GM04504 (cell line): ENCODE results near the gene CPNE7.

Source experiments
- DNase-seq: peaks from one replicate; pipeline ENCODE4 v3.0.0-alpha.2; 2012; ENCODE audit warnings: low read depth

CPNE7 gene

DNA sequence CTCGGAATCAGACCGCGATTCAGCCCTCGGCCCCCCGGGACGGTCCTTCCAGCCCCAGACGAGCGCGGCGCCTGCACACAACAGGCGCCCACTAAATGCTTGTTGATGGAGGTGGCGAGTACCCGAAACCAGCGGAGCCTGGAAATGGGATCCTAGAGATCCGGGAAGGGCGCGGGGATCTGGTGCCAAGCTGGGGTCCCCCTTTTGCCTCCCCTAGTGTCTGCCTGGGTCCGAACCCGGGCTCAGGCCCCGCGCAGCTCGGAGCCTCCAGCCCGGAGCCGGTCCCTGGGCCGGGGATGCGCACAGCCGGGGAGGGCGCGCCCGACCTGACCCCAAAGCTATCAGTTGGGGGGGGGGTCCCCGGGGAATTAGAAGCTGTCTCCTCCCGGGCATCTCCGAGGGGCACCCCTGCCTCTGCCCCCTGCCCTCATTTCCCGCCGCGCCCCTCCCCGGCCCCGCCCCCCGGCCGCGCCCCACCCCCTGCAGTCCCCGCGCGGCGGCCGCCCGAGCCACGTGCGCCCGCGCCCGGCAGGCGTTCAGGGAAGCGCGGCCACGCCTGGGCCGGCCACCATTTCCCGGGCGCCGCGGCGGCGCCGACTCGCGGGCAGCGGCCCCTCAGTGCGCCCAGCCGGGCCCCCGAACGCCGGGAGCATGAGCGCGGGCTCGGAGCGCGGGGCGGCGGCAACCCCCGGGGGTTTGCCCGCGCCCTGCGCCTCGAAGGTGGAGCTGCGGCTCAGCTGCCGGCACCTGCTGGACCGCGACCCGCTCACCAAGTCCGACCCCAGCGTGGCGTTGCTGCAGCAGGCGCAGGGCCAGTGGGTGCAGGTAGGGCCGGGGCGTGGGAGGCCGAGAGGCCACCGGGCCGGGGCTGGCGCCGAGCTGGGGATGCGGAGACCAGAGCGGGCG, at the start of gene CPNE7:
TSS of gene CPNE7 (plus strand) at position 512 of the 906 bp plus-strand sequence. CDS start at position 652, 140 bp downstream.
- no peak for DNase-seq

GRCh38 chr16:89529097-89529496, 46.5 kb upstream of the CPNE7 start:
- no peak for DNase-seq

DNA sequence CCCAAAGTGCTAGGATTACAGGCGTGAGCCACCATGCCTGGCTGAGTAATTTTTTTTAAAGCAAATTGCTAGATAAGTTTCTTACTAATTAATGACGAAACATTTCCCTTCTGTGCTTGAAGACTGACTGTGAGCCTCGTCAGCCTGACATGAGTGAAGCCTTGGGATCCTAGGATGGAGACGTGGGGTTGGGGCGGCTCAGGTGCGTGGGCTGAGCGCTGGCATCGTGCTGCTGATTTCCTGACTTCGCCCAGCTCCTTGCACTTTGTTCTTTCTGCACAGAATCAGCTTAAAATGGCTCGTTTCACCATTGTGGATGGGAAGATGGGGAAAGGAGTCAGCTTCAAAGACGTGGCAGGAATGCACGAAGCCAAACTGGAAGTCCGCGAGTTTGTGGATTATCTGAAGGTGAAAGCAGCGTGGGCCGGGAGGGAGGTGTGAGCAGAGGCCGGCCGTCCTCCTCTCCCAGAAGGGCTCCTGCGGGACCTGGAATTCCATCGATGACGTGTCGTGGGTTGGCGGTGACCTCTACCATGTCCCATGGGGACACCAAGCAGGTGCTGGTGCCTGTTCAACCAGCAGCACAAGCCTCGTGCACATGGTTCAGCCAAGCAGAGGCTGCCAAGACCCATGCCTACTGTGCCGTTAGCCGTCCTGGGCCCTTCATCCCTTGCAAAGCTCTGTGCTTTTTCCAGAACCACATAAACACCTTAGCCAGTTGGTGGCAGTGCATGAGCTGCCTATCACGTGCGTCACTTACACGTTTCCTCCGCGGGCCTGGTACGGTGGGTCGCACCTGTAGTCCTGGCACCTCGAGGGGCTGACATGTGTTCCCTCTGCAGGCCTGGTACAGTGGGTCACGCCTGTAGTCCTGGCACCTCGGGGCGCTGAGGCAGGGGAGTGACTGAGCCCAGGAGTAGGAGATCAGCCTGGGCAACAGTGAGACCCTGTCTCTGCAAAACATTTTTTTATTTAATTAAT, 44.9 kb upstream of the CPNE7 start:
- no peak for DNase-seq

DNA sequence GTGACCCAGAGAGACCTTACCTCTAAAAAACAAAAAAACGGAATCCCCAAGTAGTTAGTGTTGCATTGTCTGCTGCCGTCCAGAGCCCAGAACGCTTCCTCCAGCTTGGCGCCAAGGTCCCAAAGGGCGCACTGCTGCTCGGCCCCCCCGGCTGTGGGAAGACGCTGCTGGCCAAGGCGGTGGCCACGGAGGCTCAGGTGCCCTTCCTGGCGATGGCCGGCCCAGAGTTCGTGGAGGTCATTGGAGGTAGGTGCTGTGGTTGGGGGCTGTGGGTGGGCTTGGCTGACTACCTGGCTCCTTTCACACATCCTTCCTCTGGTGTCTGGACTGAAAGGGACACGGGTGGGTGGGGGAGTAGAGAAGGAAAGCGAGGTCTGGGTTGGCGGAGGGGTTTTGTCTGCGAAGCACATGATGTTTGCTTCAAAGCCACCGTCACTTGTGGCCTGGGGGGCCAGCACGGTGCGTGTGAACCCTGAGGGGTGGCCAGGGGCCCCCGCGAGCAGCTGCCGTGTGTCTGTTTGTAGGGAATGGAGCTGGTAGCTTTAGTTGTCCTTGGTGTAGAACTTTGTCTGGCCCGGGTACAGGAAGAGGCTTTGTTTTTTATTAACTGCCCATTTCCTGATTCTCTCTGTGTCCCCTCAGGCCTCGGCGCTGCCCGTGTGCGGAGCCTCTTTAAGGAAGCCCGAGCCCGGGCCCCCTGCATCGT, 43.6 kb upstream of the CPNE7 start:
- no peak for DNase-seq

DNA sequence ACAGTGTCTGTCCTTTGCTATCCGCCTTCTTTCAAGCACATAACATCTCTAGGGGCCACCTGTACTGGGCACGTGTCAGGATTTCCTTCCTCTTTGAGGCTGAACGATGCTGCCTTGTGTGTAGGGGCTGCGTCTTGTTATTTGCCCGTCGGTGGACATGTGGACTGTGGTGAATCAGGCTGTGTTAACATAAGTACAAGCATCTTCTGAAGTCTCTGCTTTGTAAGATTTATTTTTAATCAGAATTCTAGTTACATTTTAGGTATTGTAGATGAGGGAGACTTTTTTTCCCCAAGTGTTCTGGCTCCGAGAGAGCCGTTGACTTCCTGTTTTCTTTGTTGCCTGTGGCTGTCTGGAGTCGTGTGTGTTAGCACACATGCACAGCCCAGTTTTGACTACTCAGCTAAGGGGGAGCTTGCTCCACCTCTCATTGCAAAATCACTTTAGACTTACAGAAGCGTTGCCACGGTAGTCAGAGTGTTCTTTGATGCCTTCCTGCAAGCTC, 41.3 kb upstream of the CPNE7 start:
- no peak for DNase-seq

DNA sequence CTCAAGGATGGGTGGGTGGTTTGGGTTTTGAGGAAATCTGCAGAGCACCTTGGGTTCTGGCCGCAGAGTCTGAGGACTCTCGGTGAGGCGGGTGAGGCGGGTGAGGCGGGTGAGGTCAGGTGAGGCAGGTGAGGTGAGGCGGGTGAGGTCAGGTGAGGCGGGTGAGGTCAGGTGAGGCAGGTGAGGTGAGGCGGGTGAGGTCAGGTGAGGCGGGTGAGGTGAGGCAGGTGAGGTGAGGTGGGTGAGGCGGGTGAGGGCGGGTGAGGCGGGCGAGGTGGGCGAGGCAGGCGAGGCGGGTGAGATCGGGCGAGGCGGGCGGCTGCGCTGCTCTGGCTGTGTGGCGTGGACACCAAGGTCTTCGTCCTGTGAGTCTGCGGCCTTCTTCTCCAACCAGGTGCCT, 39.2 kb upstream of the CPNE7 start:
- DNase-seq, result no peak

DNA sequence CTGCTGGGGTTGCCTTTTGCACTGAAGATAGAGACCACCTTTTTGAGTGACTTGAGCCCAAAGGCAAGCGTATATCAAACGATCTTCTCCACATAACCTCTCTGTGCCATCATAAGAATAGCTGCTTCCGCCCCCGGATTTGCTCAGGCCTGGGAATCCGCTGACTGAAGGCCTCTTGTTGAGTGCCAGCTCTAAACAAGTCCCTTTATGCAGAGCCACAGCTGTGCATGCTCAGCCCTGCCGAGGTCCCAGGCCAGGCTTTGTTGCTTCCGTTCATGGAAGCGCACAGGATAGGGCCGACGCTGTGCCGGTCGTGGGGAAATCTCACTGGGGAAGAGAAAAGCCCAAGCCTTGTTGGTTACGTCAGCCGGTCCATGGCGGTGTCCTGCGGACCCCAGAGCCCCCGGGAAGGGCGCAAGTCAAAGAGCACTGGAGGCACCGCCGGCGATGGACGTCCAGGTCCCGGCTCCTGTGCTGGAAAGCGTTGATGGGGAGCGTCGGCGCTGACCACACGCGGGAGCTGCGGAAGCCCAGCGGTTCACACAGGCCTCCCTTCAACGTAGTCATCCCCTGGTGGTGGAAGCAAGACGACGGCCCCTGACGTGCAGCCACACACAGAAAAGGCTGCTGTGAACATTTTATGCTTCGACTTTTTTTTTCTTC, 38.5 kb upstream of the CPNE7 start:
- DNase-seq, result no peak

- no peak for DNase-seq
These were observed 38.0 kb upstream of the CPNE7 start for GRCh38 chr16:89537549-89537925.

GRCh38 chr16:89538286-89538685, 37.3 kb upstream of the CPNE7 start:
- DNase-seq, result no peak

GRCh38 chr16:89540557-89540956, 35.0 kb upstream of the CPNE7 start:
- no peak for DNase-seq

- no peak for DNase-seq
These were observed 33.8 kb upstream of the CPNE7 start for GRCh38 chr16:89541792-89542191.

DNA sequence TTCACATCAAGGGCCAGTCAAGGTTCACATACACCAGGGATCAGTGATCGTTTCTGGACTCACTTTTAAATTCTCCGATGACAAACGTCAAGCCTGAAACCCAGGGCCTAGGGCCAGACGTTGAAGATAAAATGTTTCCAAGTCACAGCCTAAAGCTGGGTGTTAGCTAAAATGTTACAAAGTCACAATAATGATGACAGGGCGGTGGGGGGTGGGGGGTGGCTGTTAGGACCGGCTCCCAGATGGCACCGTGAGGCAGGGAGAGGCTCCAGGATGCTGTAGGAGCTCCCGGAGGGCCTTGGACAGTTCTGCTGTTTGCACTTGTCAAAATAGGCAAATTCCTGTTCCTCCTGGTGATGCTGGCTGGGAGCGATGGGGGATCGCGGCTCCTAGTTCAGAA, 31.4 kb upstream of the CPNE7 start:
- no peak for DNase-seq

- DNase-seq, result no peak
These were observed 30.9 kb upstream of the CPNE7 start for GRCh38 chr16:89544713-89545043.

DNA sequence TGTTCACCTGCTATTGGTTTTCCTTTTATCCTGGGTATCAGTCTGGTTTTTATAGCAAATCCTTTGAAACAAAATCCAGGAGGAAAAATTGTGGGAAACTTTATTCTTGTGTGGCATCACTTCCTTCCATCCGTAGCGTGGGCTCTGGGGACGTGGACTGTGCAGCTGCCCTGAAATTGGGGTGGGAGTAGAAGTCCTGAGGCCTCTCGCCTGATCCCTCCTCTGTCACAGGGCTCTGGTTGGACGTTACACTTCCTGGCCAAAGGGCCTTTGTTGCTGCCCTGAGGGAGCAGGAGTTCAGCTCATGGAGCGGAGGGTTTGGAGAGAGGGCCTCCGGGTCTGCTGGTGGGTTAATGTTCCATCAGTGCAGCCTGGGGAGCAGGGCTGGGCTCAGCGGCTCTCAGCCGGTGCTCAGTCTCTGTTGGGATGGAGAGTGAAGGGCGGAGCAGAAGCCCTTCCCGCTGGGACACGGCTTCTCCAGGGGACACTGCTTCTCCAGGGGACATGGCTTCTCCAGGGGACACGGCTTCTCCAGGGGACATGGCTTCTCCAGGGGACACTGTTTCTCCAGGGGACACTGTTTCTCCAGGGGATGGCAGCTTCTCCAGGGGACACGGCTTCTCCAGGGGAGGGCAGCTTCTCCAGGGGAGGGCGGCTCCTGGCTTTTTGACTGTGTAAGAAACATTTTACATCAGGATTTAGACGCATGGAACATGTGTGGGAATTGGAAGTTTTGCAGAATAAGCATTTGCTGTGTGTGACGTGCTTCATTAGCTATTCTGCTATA, 30.3 kb upstream of the CPNE7 start:
- no peak for DNase-seq

DNA sequence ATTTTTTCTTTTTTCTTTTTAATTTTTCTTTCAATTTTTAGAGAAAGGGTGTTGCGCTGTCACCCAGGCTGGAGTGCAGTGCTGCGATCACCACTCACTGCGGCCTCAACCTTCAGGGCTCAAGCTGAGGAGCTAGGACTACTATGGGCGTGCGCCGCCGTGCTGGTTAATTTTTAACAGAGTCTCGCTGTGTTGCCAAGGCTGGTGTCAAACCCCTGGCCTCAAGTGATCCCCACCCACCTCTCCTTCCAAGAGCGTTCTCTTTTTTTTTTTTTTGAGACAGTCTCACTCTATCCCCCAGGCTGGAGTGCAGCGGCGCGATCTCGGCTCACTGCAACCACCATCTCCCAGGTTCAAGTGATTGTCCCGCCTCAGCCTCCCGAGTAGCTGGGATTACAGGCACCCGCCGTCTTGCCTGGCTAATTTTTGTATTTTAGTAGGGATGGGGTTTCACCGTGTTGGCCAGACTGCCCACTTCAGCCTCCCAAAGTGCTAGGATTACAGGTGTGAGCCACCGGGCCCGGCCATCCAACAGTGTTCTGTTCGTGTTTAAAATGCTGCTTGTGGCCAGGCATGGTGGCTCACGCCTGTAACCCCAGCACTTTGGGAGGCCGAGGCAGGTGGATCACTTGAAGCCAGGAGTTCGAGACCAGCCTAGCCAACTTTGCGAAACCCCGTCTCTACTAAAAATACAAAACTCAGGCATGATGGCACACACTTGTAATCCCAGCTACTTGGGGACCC, 29.6 kb upstream of the CPNE7 start:
- DNase-seq, result no peak

- DNase-seq, result no peak
These were observed 28.8 kb upstream of the CPNE7 start for GRCh38 chr16:89546781-89547180.

GRCh38 chr16:89547291-89547690, 28.3 kb upstream of the CPNE7 start:
- DNase-seq, result no peak

DNA sequence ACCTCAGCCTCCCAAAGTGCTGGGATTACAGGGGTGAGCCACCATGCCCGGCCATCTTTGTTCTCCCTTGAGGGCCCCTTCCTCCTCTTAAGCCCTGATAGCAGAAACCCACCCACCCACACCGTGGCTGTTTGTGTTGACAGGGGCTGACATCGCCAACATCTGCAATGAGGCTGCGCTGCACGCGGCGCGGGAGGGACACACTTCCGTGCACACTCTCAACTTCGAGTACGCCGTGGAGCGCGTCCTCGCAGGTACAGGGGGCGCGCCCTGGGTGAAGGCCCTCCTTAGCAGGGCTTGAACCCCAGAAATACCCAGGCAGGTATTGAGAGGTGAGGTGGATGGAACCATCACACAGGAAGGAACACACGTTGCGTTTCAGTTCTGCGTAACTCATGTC, 27.7 kb upstream of the CPNE7 start:
- DNase-seq, result no peak

DNA sequence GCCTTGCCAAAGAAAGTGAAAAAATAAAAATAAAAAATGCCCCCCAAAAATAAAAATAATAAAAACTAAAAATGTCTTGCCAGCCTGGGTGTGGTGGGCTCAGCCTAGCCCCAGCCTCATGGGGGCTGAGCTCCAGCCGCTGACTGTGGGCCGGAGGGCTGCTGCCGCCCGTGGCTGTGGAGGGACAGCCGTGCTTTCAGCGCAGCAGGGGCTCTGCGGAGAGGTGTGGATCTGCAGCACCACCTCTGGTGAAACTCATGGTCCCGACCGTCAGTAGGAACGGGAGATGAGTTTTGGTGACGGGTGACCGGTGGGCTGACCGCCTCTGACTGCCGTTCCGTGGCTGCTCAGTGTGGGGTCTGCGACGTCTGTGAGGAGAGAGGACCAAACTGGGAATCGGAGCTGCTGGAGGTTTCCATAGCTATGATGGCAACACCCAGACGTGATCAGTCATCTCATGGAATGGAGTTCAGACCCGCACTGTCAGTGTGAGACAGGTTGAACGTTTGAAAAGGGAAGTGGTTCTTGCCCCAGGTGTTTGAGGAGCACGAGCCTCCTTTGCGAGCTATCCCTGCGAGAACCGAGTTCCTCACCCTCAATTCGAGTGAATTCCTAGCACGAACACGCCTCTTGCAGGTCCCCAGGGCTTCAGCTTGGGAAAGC, 27.1 kb upstream of the CPNE7 start:
- no peak for DNase-seq
